Esophagus muscularis mucosa (tissue), 4 donors: ENCODE data around the gene PLCL1. TPM values are rescaled to one million over a fixed set of nuclear protein-coding genes. Genes with fewer than 3 reads are reported as not detected.
A peak's percentile ranks its signal among the peaks of the same experiment; 100 is the strongest.
"Not testable (repeated sequence)": the region's sequence is repeated elsewhere in the genome, so short reads cannot be mapped to it uniquely, and the experiment has no call there.

ENCODE experiments used
- DNase-seq: peaks from one replicate; pipeline ENCODE4 v3.0.0-alpha.2; 2017; ENCODE audit errors: extremely low spot score
- H3K27ac ChIP-seq, 4 donors: fragments of 200-600 bp; sonication (generic); replicated peaks in 1 of 4; 1 replicate in 3 of 4; 2 replicates in 1 of 4; pipeline ENCODE4 v1.5.1; 2016 to 2019; ENCODE audit warnings: mild to moderate bottlenecking in 1 of 4
- H3K27me3 ChIP-seq, 4 donors: fragments of 200-600 bp; sonication (generic); one replicate each; pipeline versions ENCODE4 v1.5.1 to v1.6.0; 2016 to 2019
- H3K36me3 ChIP-seq, 4 donors: fragments of 200-600 bp; sonication (generic); one replicate each; pipeline ENCODE4 v1.5.1; 2016 to 2019
- H3K4me1 ChIP-seq, 4 donors: fragments of 200-600 bp; sonication (generic); one replicate each; pipeline ENCODE4 v1.5.1; 2016 to 2019
- H3K4me3 ChIP-seq, 4 donors: fragments of 200-600 bp; sonication (generic); 1 replicate in 2 of 4; 2 replicates in 2 of 4; pipeline ENCODE4 v1.5.1; 2016 to 2019; ENCODE audit warnings: mild to moderate bottlenecking in 4 of 4, moderate library complexity in 1 of 4
- H3K9me3 ChIP-seq, 4 donors: fragments of 200-600 bp; sonication (generic); 1 replicate in 3 of 4; 2 replicates in 1 of 4; pipeline ENCODE4 v1.5.1; 2016 to 2019
- EP300 ChIP-seq: sonication (generic); formaldehyde crosslinking; IDR thresholded peaks from one replicate; pipeline ENCODE4 v1.6.1; 2017; ENCODE audit warnings: antibody characterized with exemption
- POLR2A ChIP-seq: fragments of 450-650 bp; IDR thresholded peaks from one replicate; pipeline ENCODE4 v1.6.1; 2017; ENCODE audit warnings: antibody characterized with exemption, moderate library complexity, mild to moderate bottlenecking, low read depth
- POLR2AphosphoS5 ChIP-seq, 2 donors: sonication (generic); formaldehyde crosslinking; IDR thresholded peaks; one replicate each; pipeline ENCODE4 v1.6.1; 2017; ENCODE audit warnings: antibody characterized with exemption in 2 of 2
- WGBS: methylation state at CpG from one replicate; pipeline ENCODE4 v1.1.5; 2018; 5-methylcytosine and 5-hydroxymethylcytosine counted together
- intact Hi-C: fragments of 100-400 bp; cut with DNase I; formaldehyde crosslinking; loops from one replicate; pipeline ENCODE4 v1.15.1; 2023
- total RNA-seq, 4 donors: library from RNA; depleted of rRNA; stranded (reverse); fragments of >200 nt; gene quantifications; one replicate each; pipeline versions ENCODE4 v1.1.0 to v1.2.1, GENCODE V29; 2016
- TF ChIP-seq, protein P1 (sequence below), 3 experiments: fragments of 200-600 bp in 2 of 3; fragments of 450-650 bp in 1 of 3; sonication (generic) in 2 of 3; IDR thresholded peaks; one replicate each; pipeline ENCODE4 v1.5.1; 2017 to 2019; ENCODE audit warnings: antibody characterized with exemption in 3 of 3, mild to moderate bottlenecking in 2 of 3, moderate library complexity in 1 of 3

The PLCL1 gene
- total RNA-seq, 4 donors from 2014 or later, result 67.3 to 86.2 (median 79.2) TPM

DNA sequence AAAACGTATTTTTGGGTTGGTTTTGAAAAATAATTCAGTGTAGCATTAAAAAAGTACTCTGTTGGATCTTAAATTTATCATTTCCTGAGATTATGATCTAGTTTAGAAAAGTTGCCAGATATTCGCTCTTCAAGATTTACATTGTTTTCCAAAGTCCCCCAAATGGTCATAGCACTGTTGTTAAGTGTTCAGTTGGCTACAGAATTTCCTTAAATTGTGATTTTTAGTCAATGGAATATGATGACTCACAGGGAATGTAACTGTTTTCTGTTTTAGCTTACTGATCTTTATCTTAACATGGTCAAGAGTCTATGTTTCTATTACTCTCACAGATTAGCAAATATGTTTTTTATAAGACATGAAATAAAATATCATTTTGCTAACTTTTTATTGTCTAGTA is 23.2 kb downstream of the PLCL1 start:
- Histone ChIP-seq H3K4me1 (peaks cover 8 to 14% (median 11%) of the 10 kb centered on the region in 4 donors), H3K9me3 (no peaks in the 10 kb centered on the region), H3K27ac (no peak overlapping the region), H3K4me3 (no peak overlapping the region), H3K27me3 (no peaks in the 10 kb centered on the region), H3K36me3 (no peaks in the 10 kb centered on the region)
- WGBS, result 74% methylated on average over 2 of the region's 2 CpGs
- TF ChIP-seq EP300 (no peak), POLR2AphosphoS5 (IDR thresholded peaks at IDR 0.05) (no peak), POLR2A (no peak)
- TF ChIP-seq, protein P1, sequence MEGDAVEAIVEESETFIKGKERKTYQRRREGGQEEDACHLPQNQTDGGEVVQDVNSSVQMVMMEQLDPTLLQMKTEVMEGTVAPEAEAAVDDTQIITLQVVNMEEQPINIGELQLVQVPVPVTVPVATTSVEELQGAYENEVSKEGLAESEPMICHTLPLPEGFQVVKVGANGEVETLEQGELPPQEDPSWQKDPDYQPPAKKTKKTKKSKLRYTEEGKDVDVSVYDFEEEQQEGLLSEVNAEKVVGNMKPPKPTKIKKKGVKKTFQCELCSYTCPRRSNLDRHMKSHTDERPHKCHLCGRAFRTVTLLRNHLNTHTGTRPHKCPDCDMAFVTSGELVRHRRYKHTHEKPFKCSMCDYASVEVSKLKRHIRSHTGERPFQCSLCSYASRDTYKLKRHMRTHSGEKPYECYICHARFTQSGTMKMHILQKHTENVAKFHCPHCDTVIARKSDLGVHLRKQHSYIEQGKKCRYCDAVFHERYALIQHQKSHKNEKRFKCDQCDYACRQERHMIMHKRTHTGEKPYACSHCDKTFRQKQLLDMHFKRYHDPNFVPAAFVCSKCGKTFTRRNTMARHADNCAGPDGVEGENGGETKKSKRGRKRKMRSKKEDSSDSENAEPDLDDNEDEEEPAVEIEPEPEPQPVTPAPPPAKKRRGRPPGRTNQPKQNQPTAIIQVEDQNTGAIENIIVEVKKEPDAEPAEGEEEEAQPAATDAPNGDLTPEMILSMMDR (IDR thresholded peaks at IDR 0.05), result no peak
- no peak for DNase-seq
- intact Hi-C loops, result no loop called here

DNA sequence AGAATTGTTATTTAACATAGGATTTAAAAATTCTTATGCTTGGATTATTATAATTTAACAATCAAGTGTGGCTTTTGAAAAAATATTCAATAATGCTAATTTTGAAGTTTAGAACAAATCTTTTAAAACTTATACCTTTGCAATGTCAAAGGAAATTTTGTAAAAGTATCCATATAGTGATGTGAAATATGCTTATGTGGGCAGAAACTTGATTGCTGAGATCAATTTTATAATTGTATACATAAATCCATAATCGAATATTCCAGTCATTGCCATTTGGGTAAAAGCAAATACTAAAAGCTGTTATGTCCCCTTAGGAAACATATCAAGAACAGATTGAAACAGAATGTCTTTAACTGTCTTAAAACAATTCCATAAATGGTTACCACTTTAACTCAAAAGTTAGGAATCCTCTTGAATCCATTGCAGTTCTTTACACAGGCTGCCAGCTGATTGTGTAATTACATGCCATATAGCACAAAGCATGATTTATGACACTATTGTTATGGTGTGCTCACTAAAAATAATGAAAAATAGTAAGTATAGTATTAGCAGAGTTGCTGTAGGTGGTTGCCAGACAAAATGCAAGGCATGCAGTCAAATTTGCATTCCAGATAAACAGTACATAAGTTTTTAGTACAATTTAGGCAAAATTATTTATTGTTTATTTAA is 24.2 kb downstream of the PLCL1 start:
- intact Hi-C loops, result no loop called here
- WGBS, result 85% methylated on average over 1 of the region's 1 CpG
- H3K4me1 ChIP-seq, result peaks cover 8 to 14% (median 11%) of the 10 kb centered on the region in 4 donors
- no peak for DNase-seq
- no peak overlapping the region for H3K27ac ChIP-seq
- TF ChIP-seq POLR2AphosphoS5 (IDR thresholded peaks at IDR 0.05) (no peak), POLR2A (no peak), EP300 (no peak)
- TF ChIP-seq, protein P1 (IDR thresholded peaks at IDR 0.05), result no peak
- H3K27me3 ChIP-seq, result no peaks in the 10 kb centered on the region
- no peaks in the 10 kb centered on the region for H3K9me3 ChIP-seq
- H3K36me3 ChIP-seq, result no peaks in the 10 kb centered on the region
- no peak overlapping the region for H3K4me3 ChIP-seq

- intact Hi-C loops, H3K9me3 ChIP-seq, H3K4me3 ChIP-seq, H3K27ac ChIP-seq, H3K36me3 ChIP-seq, DNase-seq, H3K27me3 ChIP-seq: not testable (repeated sequence)
- H3K4me1 ChIP-seq, result peaks cover 16 to 32% (median 27%) of the 10 kb centered on the region in 4 donors
- WGBS, result 94% methylated on average over 2 of the region's 2 CpGs
Measured at GRCh38 chr2:197834771-197835170, 30.4 kb downstream of the PLCL1 start.

GRCh38 chr2:197835293-197835692 is 30.9 kb downstream of the PLCL1 start:
- intact Hi-C loops, result no loop called here
- no peaks in the 10 kb centered on the region for H3K36me3 ChIP-seq
- no peaks in the 10 kb centered on the region for H3K27me3 ChIP-seq
- no peak overlapping the region for H3K4me3 ChIP-seq
- no peak for TF ChIP-seq POLR2AphosphoS5 (IDR thresholded peaks at IDR 0.05)
- H3K4me1 ChIP-seq, result peaks cover 16 to 37% (median 30%) of the 10 kb centered on the region in 4 donors
- 50% methylated on average over 4 of the region's 4 CpGs for WGBS
- no peaks in the 10 kb centered on the region for H3K9me3 ChIP-seq
- DNase-seq, result no peak
- H3K27ac ChIP-seq, result no peak overlapping the region

- H3K9me3 ChIP-seq, result no peaks in the 10 kb centered on the region
- peak overlapping the region; percentile 56 to 67 (median 60) for H3K27ac ChIP-seq
- no peaks in the 10 kb centered on the region for H3K27me3 ChIP-seq
- H3K4me1 ChIP-seq, result peaks cover 16 to 42% (median 32%) of the 10 kb centered on the region in 4 donors
- no peaks in the 10 kb centered on the region for H3K36me3 ChIP-seq
- intact Hi-C loops, result no loop called here
- no peak for DNase-seq
- H3K4me3 ChIP-seq, result peak overlapping the region; percentile 29 to 37 (median 35)
- WGBS, result 12% methylated on average over 5 of the region's 5 CpGs
- no peak for TF ChIP-seq POLR2AphosphoS5 (IDR thresholded peaks at IDR 0.05)
Measured at GRCh38 chr2:197838036-197838435, 33.6 kb downstream of the PLCL1 start.

- DNase-seq, result no peak
- Histone ChIP-seq H3K27me3 (no peaks in the 10 kb centered on the region), H3K9me3 (no peaks in the 10 kb centered on the region), H3K4me3 (peak overlapping the region; percentile 29 to 37 (median 35)), H3K36me3 (no peaks in the 10 kb centered on the region), H3K27ac (peak overlapping the region; percentile 56 to 67 (median 60)), H3K4me1 (peaks cover 16 to 42% (median 32%) of the 10 kb centered on the region in 4 donors)
- TF ChIP-seq, protein P1 (IDR thresholded peaks at IDR 0.05), result no peak
- TF ChIP-seq POLR2A (no peak), EP300 (no peak), POLR2AphosphoS5 (IDR thresholded peaks at IDR 0.05) (no peak)
- WGBS, result 31% methylated on average over 2 of the region's 2 CpGs
- intact Hi-C loops, result no loop called here
Measured at GRCh38 chr2:197838579-197838978, 34.2 kb downstream of the PLCL1 start.
